Measurements from ENCODE around the gene UCK2. TPM values are rescaled to one million over a fixed set of nuclear protein-coding genes. Genes with fewer than 3 reads are reported as not detected.

The UCK2 gene
- total and polyA plus RNA-seq, 9 of the 15 experiments (the other 6 are each of a cell fraction or from before 2014, with no cell fraction given): 71.6 to 145 (median 95.8) TPM

- TF ChIP-seq CHD7 (IDR thresholded peaks at IDR 0.05; ENCODE audit: low read depth, low read length): no peak
- TF ChIP-seq MGA (IDR thresholded peaks at IDR 0.05): peak; percentile 83
- TF ChIP-seq PRMT5 (CRISPR knock-in tag; IDR thresholded peaks at IDR 0.05): no peak
- 0 out of 2 replicates have a peak, but pooled peaks have one; percentile 27 for TF ChIP-seq ZNF311 (CRISPR knock-in tag; IDR thresholded peaks at IDR 0.05)
These were observed 1.4 kb downstream of the UCK2 start (continued) for GRCh38 chr1:165828669-165829329.

All from K562 (cell line).